H9 (cell line): ENCODE results near the gene JAKMIP1. TPM values are rescaled to one million over a fixed set of nuclear protein-coding genes. Genes with fewer than 3 reads are reported as not detected.

Experiments
- DNase-seq: peaks from one replicate; pipeline ENCODE4 v3.0.0-alpha.2; 2017
- H2AFZ ChIP-seq: one replicate; pipeline ENCODE4 v1.6.1; 2013; ENCODE audit warnings: mild to moderate bottlenecking, low read length, control low read depth, moderate library complexity
- H2AK5ac ChIP-seq: 2 replicates; pipeline ENCODE4 v1.6.1; 2013; ENCODE audit warnings: low read length, control low read depth, mixed read lengths; ENCODE audit not compliant: insufficient read length
- H2BK120ac ChIP-seq: one replicate; pipeline ENCODE4 v1.6.1; 2013; ENCODE audit warnings: low read depth, mild to moderate bottlenecking, low read length, control low read depth, inconsistent platforms; ENCODE audit not compliant: poor library complexity, severe bottlenecking
- H2BK12ac ChIP-seq: 2 replicates; pipeline ENCODE4 v1.6.1; 2013; ENCODE audit warnings: low read length, control low read depth, mixed read lengths, low read depth; ENCODE audit not compliant: insufficient read length
- H2BK15ac ChIP-seq: 2 replicates; pipeline ENCODE4 v1.6.1; 2013; ENCODE audit warnings: low read depth, low read length, control low read depth
- H2BK20ac ChIP-seq: one replicate; pipeline ENCODE4 v1.6.1; 2013; ENCODE audit warnings: low read depth, mild to moderate bottlenecking, low read length, control low read depth, inconsistent platforms; ENCODE audit not compliant: poor library complexity, severe bottlenecking
- H2BK5ac ChIP-seq: 2 replicates; pipeline ENCODE4 v1.6.1; 2013; ENCODE audit warnings: low read length, control low read depth, mixed read lengths; ENCODE audit not compliant: insufficient read length
- H3K14ac ChIP-seq: 2 replicates; pipeline ENCODE4 v1.6.1; 2013; ENCODE audit warnings: low read length, control low read depth; ENCODE audit not compliant: insufficient read depth
- H3K18ac ChIP-seq: 2 replicates; pipeline ENCODE4 v1.6.1; 2013; ENCODE audit warnings: low read depth, mild to moderate bottlenecking, mixed read lengths, low read length, control low read depth; ENCODE audit not compliant: insufficient read length
- H3K23ac ChIP-seq: 2 replicates; pipeline ENCODE4 v1.6.1; 2013; ENCODE audit warnings: low read length, control low read depth, mixed read lengths, low read depth; ENCODE audit not compliant: insufficient read length
- H3K23me2 ChIP-seq: 2 replicates; pipeline ENCODE4 v1.6.1; 2013; ENCODE audit warnings: low read depth, mild to moderate bottlenecking, mixed read lengths, low read length, control low read depth; ENCODE audit not compliant: insufficient read length, poor library complexity, severe bottlenecking
- H3K27ac ChIP-seq: 2 replicates; pipeline ENCODE4 v1.5.1; 2013; ENCODE audit warnings: low read length, control low read depth, mixed read lengths, low read depth; ENCODE audit not compliant: insufficient read length
- H3K27me3 ChIP-seq: 2 replicates; pipeline ENCODE4 v1.6.1; 2013; ENCODE audit warnings: low read length, control low read depth, inconsistent platforms; ENCODE audit not compliant: insufficient read depth
- H3K4ac ChIP-seq: 2 replicates; pipeline ENCODE4 v1.6.1; 2013; ENCODE audit warnings: low read depth, mild to moderate bottlenecking, control low read depth, inconsistent platforms, low read length, moderate library complexity
- H3K4me1 ChIP-seq: 2 replicates; pipeline ENCODE4 v1.6.1; 2013; ENCODE audit warnings: low read length, control low read depth, inconsistent platforms; ENCODE audit not compliant: insufficient read depth
- H3K4me2 ChIP-seq: 2 replicates; pipeline ENCODE4 v1.6.1; 2013; ENCODE audit warnings: low read length, control low read depth, mixed read lengths; ENCODE audit not compliant: insufficient read length, insufficient read depth
- H3K56ac ChIP-seq: 2 replicates; pipeline ENCODE4 v1.6.1; 2013; ENCODE audit warnings: low read depth, mild to moderate bottlenecking, mixed read lengths, low read length, control low read depth; ENCODE audit not compliant: insufficient read length
- H3K79me1 ChIP-seq: 2 replicates; pipeline ENCODE4 v1.6.1; 2013; ENCODE audit warnings: low read depth, mild to moderate bottlenecking, moderate library complexity, low read length, control low read depth, inconsistent platforms; ENCODE audit not compliant: insufficient read depth, poor library complexity, severe bottlenecking
- H3K79me2 ChIP-seq: 2 replicates; pipeline ENCODE4 v1.6.1; 2013; ENCODE audit warnings: low read length, control low read depth, inconsistent platforms; ENCODE audit not compliant: insufficient read depth
- H3K9ac ChIP-seq: 2 replicates; pipeline ENCODE4 v1.6.1; 2013; ENCODE audit warnings: low read length, control low read depth, mixed read lengths; ENCODE audit not compliant: insufficient read length; ENCODE audit errors: extremely low read depth
- H3K9me3 ChIP-seq: one replicate; pipeline ENCODE4 v1.6.1; 2013; ENCODE audit warnings: low read depth, low read length, inconsistent platforms; ENCODE audit not compliant: control insufficient read depth
- H3T11ph ChIP-seq: one replicate; pipeline ENCODE4 v1.6.1; 2013; ENCODE audit warnings: mild to moderate bottlenecking, low read length, control low read depth, inconsistent platforms
- H4K20me1 ChIP-seq: one replicate; pipeline ENCODE4 v1.6.1; 2013; ENCODE audit not compliant: control insufficient read depth, insufficient read length, insufficient read depth
- H4K5ac ChIP-seq: 2 replicates; pipeline ENCODE4 v1.6.1; 2013; ENCODE audit warnings: low read depth, mild to moderate bottlenecking, mixed read lengths, low read length, control low read depth; ENCODE audit not compliant: insufficient read length
- H4K8ac ChIP-seq: replicated peaks from 2 replicates; pipeline ENCODE4 v1.6.1; 2013; ENCODE audit warnings: low read length, control low read depth, mixed read lengths, low read depth; ENCODE audit not compliant: insufficient read length
- H4K91ac ChIP-seq: 2 replicates; pipeline ENCODE4 v1.6.1; 2013; ENCODE audit warnings: low read depth, mild to moderate bottlenecking, moderate library complexity, mixed read lengths, low read length, control low read depth; ENCODE audit not compliant: insufficient read length
- H3K27ac Mint-ChIP-seq, 3 experiments: 2 replicates in 2 of 3; 3 replicates in 1 of 3; pipeline ENCODE4 v1.8.0; 2020 to 2021; ENCODE audit warnings: mixed read lengths in 3 of 3, mild to moderate bottlenecking in 1 of 3, moderate library complexity in 1 of 3
- H3K27me3 Mint-ChIP-seq: 2 replicates; pipeline ENCODE4 v1.8.0; 2021; ENCODE audit warnings: low read depth, mild to moderate bottlenecking, moderate library complexity, mixed read lengths
- H3K36me3 Mint-ChIP-seq, 3 experiments: 2 replicates in 2 of 3; 3 replicates in 1 of 3; pipeline ENCODE4 v1.8.0; 2020 to 2021; ENCODE audit warnings: low read depth in 3 of 3, mixed read lengths in 3 of 3; ENCODE audit not compliant: insufficient read depth in 1 of 3
- H3K4me1 Mint-ChIP-seq, 2 experiments: 2 replicates each; pipeline ENCODE4 v1.8.0; 2020; ENCODE audit warnings: mixed read lengths in 2 of 2
- H3K4me3 Mint-ChIP-seq, 2 experiments: 2 replicates in 1 of 2; 3 replicates in 1 of 2; pipeline ENCODE4 v1.8.0; 2020 to 2021; ENCODE audit warnings: mild to moderate bottlenecking in 2 of 2, mixed read lengths in 2 of 2, moderate library complexity in 1 of 2
- H3K9me3 Mint-ChIP-seq, 2 experiments: 2 replicates in 1 of 2; 3 replicates in 1 of 2; pipeline ENCODE4 v1.8.0; 2020; ENCODE audit warnings: mild to moderate bottlenecking in 2 of 2, mixed read lengths in 2 of 2, moderate library complexity in 1 of 2
- WGBS: extraction: QIAGEN DNeasy Blood & Tissue Kit; methylation state at CpG from one replicate; pipeline ENCODE4 v1.1.7; 2013; ENCODE audit warnings: missing lambda C conversion rate, low lambda C conversion rate, mixed read lengths; ENCODE audit not compliant: insufficient read length; ENCODE audit errors: extremely low coverage; 5-methylcytosine and 5-hydroxymethylcytosine counted together
- total RNA-seq: library from RNA; stranded (reverse); gene quantifications from 2 replicates; pipeline ENCODE4 v1.2.1, GENCODE V29; 2021
- TF ChIP-seq, protein P1 (sequence below): fragments of 200-600 bp; sonication (generic); conservative IDR thresholded peaks from 3 replicates; pipeline ENCODE4 v1.8.0; 2021; ENCODE audit warnings: antibody characterized with exemption, mild to moderate bottlenecking

Gene JAKMIP1
- total RNA-seq, 1 experiment from 2014 or later, result 1.5 TPM

DNA sequence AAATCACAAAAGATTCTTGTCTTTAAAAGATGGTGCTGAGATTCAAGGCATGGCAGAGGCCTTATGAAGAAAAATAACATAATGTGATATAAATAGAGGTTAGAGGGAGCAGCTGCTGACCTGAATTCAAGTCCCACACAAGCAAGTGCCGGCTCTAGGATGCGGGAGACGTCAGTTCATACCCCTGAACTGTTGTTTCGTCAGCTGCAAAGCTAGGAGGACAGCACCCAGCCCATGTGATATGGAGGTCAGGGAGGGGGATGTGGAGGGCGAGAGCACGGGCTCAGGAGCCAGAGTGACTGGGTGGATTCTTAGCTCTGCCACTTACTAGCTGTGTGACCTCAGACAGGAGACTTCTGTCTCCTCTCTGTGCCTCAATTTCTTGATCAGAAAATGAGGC is 77.9 kb downstream of the JAKMIP1 start:
- Histone ChIP-seq H3K4me1 (peaks cover 3% of the 10 kb centered on the region; the same call in 1 of the 2 replicates), H2BK15ac (no peak overlapping the region), H3K79me1 (no peaks in the 10 kb centered on the region), H4K91ac (no peak overlapping the region), H4K20me1 (no peaks in the 10 kb centered on the region), H3K27me3 (no peaks in the 10 kb centered on the region), H3K4me2 (no peak overlapping the region), H3K4ac (no peak overlapping the region), H3K23ac (no peak overlapping the region), H2BK12ac (no peak overlapping the region), H3K23me2 (no peaks in the 10 kb centered on the region), H3K56ac (no peak overlapping the region), H2BK5ac (no peak overlapping the region), H4K8ac (no peak overlapping the region), H3K79me2 (no peaks in the 10 kb centered on the region), H3T11ph (no peak overlapping the region), H3K14ac (no peak overlapping the region), H3K9me3 (no peaks in the 10 kb centered on the region), H3K18ac (no peak overlapping the region), H3K9ac (no peak overlapping the region), H3K27ac (no peak overlapping the region), H2AFZ (no peak overlapping the region), H2AK5ac (no peak overlapping the region), H4K5ac (no peak overlapping the region), H2BK20ac (no peak overlapping the region), H2BK120ac (no peak overlapping the region)
- TF ChIP-seq, protein P1, sequence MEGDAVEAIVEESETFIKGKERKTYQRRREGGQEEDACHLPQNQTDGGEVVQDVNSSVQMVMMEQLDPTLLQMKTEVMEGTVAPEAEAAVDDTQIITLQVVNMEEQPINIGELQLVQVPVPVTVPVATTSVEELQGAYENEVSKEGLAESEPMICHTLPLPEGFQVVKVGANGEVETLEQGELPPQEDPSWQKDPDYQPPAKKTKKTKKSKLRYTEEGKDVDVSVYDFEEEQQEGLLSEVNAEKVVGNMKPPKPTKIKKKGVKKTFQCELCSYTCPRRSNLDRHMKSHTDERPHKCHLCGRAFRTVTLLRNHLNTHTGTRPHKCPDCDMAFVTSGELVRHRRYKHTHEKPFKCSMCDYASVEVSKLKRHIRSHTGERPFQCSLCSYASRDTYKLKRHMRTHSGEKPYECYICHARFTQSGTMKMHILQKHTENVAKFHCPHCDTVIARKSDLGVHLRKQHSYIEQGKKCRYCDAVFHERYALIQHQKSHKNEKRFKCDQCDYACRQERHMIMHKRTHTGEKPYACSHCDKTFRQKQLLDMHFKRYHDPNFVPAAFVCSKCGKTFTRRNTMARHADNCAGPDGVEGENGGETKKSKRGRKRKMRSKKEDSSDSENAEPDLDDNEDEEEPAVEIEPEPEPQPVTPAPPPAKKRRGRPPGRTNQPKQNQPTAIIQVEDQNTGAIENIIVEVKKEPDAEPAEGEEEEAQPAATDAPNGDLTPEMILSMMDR, result no peak
- no peak overlapping the region for H3K27ac Mint-ChIP-seq
- peaks cover 15% of the 10 kb centered on the region for H3K27me3 Mint-ChIP-seq
- DNase-seq, result no peak
- H3K4me3 Mint-ChIP-seq, result no peak overlapping the region
- H3K9me3 Mint-ChIP-seq, result no peaks in the 10 kb centered on the region
- WGBS, result no CpG with 5 or more reads among the region's 6 CpGs
- H3K36me3 Mint-ChIP-seq, result no peaks in the 10 kb centered on the region
- peaks cover 20 to 22% of the 10 kb centered on the region in 2 experiments for H3K4me1 Mint-ChIP-seq
